Femur (tissue), 1 donor: Measurements from ENCODE around the gene GALNT18.

Experiments
- DNase-seq: peaks from one replicate; pipeline ENCODE4 v3.0.0-alpha.2; 2017

The GALNT18 gene

GRCh38 chr11:11525283-11525682 is 96.5 kb downstream of the GALNT18 start:
- DNase-seq: no peak

DNA sequence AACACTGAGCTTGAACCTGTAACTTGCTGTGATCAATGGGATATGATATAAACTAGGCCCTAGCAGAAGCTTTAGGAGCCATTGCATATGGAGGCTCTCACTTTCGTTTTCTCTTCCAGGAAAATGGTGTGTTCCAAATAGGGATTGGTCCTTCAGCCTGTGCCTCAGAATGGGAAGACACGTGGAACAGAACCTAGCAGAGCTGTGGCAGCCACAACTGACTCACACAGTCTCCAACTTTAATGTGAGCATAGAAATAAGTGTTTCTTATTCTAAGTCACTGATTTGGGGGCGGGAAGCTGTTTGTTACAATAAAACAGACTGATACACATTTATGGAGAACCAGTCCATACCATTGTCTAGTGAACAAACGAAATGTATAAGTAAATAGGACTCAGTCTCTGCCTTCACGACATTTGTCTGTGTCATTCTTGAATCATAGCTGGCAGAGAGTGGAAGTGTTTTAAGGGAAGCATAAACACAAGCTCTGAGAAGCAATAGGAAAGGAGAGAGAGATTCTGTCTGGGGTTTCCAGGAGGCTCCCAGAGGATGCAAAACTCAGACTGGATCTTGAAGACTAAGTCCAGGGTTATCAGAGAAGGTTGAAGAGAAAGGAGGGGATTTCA is 97.3 kb downstream of the GALNT18 start:
- DNase-seq: no peak

- DNase-seq: no peak
Measured at GRCh38 chr11:11522591-11522990, 99.2 kb downstream of the GALNT18 start.

- DNase-seq: no peak
Measured at GRCh38 chr11:11521306-11522002, 100.4 kb downstream of the GALNT18 start.

DNA sequence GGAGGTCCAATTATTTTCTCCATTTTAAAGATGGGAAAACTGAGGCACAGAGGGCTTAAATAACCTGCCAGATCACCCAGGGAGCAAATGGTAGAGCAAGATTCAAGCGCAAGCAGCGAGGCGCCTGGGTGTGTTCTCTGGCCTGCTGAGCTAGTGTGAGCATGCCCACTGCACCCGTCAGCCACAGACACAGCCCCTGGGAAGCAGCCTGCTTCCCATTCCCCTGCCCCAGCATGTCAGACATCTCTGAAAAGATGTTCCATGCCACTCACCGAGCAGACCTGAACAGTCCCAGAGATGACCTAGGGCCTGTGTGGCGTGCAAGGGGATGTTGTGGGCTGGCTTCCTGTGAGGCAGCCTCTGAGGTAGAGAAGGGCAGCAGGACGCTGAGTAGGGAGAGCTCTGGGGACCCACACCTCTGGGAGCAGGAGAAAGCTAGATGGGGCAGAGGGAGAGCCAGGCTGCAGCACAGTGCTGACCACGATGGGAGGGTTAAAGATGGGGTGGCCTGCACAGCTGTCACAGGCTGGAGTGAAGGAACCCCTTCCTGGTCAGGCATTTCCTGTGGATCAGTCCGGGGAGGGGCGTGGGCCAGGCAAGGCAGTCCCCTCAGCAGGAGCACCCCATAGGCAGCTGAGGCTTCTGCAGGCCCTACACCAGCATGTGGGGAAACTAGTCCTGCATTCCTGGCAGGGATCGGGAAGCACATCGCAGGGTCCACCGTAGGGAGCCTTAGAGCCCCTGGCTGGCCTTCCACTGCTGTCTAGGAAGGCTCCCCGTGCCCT is 101.4 kb downstream of the GALNT18 start:
- DNase-seq: peak; percentile 33

DNA sequence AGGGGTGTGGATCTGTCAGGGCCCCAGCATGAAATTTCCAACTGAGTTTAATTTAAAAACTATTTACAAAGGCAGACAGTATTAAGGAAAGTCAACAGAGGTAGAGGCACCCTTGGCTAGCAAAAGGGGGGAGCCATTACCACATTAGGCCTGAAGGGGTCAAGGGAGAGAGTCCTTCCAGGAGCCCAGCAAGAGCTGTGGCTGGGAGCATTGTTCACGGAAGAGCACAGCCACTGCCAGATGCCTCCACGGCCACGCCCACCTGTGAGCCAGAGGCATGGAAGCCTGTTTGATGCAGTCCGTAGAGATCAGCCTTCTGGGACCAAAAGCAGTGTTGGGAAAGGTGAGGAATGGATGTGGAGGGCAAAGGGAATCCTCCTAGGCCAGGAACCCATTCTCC is 102.6 kb downstream of the GALNT18 start:
- no peak for DNase-seq

DNA sequence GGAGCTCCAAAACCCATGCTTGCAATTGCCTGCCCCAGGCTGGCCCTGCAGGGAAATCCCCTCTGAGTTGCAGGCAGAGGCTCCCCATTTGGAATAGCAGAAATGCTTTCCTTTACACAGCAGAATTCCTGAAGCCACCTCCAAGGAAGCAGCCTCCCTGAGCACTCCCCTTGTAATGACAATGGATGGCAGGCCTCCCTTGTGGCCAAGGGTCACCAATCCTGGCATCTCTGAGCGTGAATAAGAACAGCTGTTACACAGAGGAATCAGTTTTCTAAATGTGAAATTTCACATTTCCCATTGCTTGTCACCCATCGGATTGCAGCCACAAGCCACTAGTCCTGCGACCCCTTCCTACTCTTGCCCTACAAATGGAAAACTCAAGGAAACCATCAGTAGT is 107.6 kb downstream of the GALNT18 start:
- no peak for DNase-seq

DNA sequence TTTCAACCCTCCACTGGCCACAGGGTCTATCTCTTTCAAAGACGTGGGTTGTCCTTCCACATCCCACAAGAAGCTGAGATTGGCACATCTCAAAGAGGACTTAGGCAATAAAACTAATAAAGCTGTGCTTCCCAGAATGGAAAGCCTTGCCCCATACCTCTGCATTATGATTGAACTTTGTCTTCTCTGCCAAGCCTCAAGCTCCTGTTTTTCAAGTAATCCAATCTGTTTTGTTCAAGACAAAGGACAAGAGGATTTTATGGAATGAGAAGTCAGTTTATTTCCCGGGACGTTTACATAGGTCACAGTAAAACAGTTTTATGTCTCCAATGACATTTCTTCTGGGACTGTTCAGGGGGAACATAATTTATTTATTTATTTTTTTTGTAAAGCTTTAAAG is 108.4 kb downstream of the GALNT18 start:
- no peak for DNase-seq

DNA sequence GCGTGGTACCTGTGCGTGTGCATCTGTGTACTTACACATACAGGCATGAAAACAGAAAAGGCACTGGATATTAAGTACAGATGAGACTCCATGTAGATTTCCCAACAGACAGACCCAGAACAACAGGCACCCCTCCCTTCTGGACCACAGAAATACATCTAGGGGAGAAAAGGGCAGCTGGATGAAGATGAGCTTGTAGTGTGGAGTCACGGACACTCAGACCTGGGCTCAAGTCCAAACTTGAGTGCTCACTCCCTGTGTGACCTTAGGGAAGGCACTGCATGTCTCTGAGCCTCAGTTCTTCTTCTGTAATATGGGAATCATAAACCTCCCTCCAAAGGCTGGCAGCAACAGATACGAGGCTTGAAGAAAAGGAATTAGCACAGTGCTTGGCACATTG is 108.9 kb downstream of the GALNT18 start:
- no peak for DNase-seq

DNA sequence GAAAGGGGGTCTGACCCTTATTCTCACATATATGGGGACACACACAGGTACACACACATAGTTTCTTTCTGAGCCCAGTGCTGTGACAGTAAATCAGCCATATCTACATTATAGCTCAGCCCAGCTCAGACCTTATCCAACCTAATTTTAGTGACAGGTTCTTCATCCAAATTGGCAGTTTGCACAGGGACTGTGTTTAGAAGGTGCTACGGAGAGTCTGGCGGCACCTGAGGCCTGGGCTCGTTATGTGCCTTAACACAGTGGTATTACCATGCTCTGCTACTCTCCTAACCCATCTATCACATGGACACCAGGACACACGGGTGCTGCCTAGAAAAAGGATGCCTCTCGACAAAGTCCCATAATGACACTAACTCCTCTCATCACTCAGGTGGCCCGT is 109.3 kb downstream of the GALNT18 start:
- DNase-seq: no peak

GRCh38 chr11:11512090-11512489 is 109.7 kb downstream of the GALNT18 start:
- no peak for DNase-seq

GRCh38 chr11:11510939-11511338 is 110.9 kb downstream of the GALNT18 start:
- peak; percentile 47 for DNase-seq

DNA sequence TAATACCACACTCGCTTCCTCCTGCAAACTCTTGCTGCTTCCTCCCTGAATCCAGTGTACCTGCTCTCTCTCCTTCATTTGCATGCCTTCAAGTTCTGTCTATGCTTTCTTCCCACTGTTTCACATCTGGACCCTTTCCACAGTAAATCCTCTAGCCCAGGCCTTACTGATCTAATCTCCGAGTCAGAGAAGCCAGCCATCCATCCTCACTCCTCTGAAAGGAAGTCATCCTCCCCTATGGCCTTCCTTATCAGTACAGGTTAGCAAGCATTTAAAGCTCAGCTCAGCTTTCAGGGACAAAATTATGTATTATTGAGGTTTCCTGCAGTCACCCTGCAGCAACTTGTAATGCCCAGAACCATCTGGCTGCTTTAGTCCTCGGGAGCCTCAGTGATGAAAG is 116.1 kb downstream of the GALNT18 start:
- DNase-seq: no peak

GRCh38 chr11:11505190-11505589 is 116.6 kb downstream of the GALNT18 start:
- no peak for DNase-seq

DNA sequence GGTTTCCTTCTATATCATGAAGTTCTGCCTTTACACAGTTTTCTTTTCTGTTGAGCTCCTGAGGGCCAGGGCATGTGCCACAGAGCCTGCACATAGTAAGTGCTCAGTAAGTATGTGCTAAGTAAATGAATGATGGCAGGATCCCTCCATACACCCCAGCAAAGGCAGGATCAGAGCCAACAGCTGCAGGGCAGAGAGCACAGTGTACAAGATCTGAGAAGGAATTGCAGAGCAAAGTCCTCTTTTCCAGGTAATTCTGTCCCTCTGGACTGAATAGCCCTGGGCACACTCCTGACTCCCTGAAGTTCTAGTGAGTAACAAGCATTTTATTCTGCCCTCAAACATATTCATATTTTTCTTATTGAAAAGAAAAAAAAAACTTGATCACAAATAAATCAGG is 117.7 kb downstream of the GALNT18 start:
- no peak for DNase-seq

GRCh38 chr11:11502263-11502861 is 119.4 kb downstream of the GALNT18 start:
- peak; percentile 74 for DNase-seq

- DNase-seq: peak; percentile 57
Measured at GRCh38 chr11:11501546-11502262, 120.1 kb downstream of the GALNT18 start.

DNA sequence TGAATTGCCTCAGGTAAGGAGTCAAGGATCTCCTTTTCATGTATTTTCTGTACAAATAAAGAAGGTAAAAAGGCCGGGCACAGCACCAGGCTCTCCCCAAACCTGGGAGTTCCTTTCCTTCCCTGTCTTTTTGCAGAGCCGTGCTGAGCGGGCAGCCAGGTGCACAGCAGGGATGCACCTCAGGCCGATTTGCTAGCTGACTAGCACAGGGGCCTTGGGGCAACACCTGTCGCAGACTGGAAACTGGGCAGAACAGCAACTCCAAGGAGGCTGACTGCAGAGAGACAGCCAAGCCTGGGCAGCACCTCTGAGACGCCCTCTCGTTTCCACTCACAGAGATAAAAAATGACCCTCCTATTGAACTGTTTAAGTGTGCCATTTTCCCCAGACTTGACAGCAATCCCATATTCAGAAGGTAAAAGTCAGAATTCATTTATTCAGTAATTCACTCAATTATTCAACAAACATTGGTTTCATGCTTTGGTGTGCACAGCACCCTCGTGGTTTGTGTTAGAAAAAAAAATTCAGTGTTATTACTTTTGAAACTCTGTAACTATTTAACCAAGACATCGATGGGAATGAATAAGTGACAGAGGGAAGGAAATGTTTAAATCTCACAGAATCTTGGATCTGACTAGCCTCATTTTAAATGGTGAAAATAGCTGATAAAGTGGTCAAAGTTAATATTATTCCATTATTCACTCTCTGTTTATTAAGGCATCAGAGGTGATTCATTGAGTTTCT is 120.9 kb downstream of the GALNT18 start:
- DNase-seq: no peak

DNA sequence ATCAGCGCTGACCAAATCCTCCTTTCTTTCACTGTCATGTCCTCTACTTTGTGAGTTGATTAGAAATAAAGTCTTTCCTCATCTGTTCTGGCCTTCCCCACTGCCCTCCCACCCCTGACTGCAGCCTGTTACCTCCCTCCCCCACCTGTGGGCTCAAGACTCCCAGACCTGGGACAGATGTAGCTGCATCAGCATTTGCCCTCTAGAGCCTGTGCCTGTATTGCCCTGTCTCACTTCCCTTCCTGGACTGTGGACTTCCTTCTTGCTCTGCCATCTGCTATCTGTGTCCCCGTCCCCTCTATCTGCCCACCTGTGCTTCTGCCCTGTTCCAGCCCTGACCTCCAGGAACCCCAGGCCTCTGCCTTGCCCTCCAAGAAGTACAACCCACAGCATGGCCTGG is 122.5 kb downstream of the GALNT18 start:
- DNase-seq: no peak

GRCh38 chr11:11498195-11498594 is 123.6 kb downstream of the GALNT18 start:
- DNase-seq: no peak

DNA sequence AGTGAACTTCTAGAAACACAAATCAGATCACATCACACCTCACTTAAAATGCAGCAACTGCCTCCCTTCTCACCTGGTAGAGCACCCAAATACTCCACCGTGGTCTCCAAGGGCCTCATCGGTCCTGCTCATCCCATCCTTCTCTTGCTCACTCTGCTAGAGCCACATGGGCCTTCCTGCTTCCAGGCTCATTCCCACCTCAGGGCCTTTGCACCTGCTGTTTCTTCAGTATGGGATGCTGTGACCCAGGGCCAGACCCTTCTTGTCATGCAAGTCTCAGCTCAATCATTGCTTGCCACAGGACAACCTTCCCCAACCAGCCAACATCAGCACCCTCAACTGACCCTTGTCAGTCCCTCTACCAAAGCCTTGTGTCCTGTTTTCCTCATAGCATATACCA is 124.9 kb downstream of the GALNT18 start:
- no peak for DNase-seq

GRCh38 chr11:11494348-11494747 is 127.5 kb downstream of the GALNT18 start:
- DNase-seq: no peak
